Prostate gland (tissue), 2 donors: ENCODE data around the gene ANKS1B. TPM values are rescaled to one million over a fixed set of nuclear protein-coding genes. Genes with fewer than 3 reads are reported as not detected.

ENCODE experiments used
- DNase-seq: peaks from one replicate; pipeline ENCODE4 v3.0.0-alpha.2; 2019; ENCODE audit warnings: low spot score
- H3K27ac ChIP-seq, 2 donors: fragments of 200-600 bp; sonication (generic); 2 replicates each; pipeline ENCODE4 v1.5.1; 2017 to 2019
- H3K27me3 ChIP-seq: fragments of 200-600 bp; sonication (generic); replicated peaks from 2 replicates; pipeline ENCODE4 v1.5.1; 2019; ENCODE audit not compliant: insufficient read depth
- H3K36me3 ChIP-seq, 2 donors: fragments of 200-600 bp; sonication (generic); 1 replicate in 1 of 2; 2 replicates in 1 of 2; pipeline versions ENCODE4 v1.5.1 to v1.8.1; 2017 to 2019
- H3K4me1 ChIP-seq: fragments of 200-600 bp; sonication (generic); replicated peaks from 2 replicates; pipeline ENCODE4 v1.5.1; 2019
- H3K4me3 ChIP-seq, 2 donors: fragments of 200-600 bp; sonication (generic); 2 replicates each; pipeline ENCODE4 v1.5.1; 2017 to 2019
- H3K9me3 ChIP-seq: fragments of 200-600 bp; sonication (generic); 2 replicates; pipeline ENCODE4 v1.5.1; 2017
- POLR2A ChIP-seq: fragments of 450-650 bp; IDR thresholded peaks from one replicate; pipeline ENCODE4 v1.6.1; 2016; ENCODE audit warnings: antibody characterized with exemption, mild to moderate bottlenecking
- POLR2AphosphoS5 ChIP-seq: sonication (generic); formaldehyde crosslinking; IDR thresholded peaks from one replicate; pipeline ENCODE4 v1.6.1; 2017; ENCODE audit warnings: antibody characterized with exemption
- whole genome bisulfite sequencing: methylation state at CpG from one replicate; pipeline ENCODE4 v1.1.5; 2018; 5-methylcytosine and 5-hydroxymethylcytosine counted together
- intact Hi-C: fragments of 100-400 bp; cut with DNase I; formaldehyde crosslinking; loops from one replicate; pipeline ENCODE4 v1.14.2; 2022
- total RNA-seq, 2 donors: library from RNA; depleted of rRNA; stranded (reverse); fragments of >200 nt; gene quantifications; one replicate each; pipeline ENCODE4 v1.1.0, GENCODE V29; 2016
- TF ChIP-seq, protein P1 (sequence below), 4 experiments: fragments of 200-600 bp in 2 of 4; fragments of 450-650 bp in 2 of 4; sonication (generic) in 2 of 4; IDR thresholded peaks; 1 replicate in 3 of 4; 2 replicates in 1 of 4; pipeline ENCODE4 v1.5.1; 2016 to 2019; ENCODE audit warnings: antibody characterized with exemption in 4 of 4, mild to moderate bottlenecking in 2 of 4, moderate library complexity in 2 of 4

The ANKS1B gene
- total RNA-seq, 2 donors from 2014 or later = 13.0 to 17.4 TPM

DNA sequence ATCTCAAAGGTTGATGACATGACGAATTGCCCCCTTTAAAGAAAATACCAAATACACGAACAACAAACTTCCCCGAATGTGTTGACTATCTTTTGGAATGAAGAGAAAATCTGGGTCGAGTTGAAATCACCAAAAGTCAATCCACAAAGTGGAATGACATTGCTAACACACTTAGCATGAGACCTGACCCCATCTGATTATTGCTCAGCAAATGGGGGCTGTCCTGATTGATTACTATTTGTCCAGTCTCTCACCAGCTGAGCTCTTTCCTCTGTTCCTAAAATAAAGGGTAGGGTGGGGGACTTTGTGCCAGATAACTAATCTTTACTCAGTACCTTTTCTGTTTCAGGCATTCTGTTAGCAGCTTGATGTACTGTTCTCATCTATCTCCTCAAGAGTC is 1116.2 kb downstream of the ANKS1B start:
- no peak for DNase-seq
- 51% methylated on average over 4 of the region's 4 CpGs for WGBS
- H3K36me3 ChIP-seq = no peaks in the 10 kb centered on the region
- H3K27ac ChIP-seq = no peak overlapping the region
- no peaks in the 10 kb centered on the region for H3K9me3 ChIP-seq
- intact Hi-C loops = no loop called here
- no peaks in the 10 kb centered on the region for H3K4me1 ChIP-seq
- no peak overlapping the region for H3K4me3 ChIP-seq
- H3K27me3 ChIP-seq = no peaks in the 10 kb centered on the region
- TF ChIP-seq, protein P1, sequence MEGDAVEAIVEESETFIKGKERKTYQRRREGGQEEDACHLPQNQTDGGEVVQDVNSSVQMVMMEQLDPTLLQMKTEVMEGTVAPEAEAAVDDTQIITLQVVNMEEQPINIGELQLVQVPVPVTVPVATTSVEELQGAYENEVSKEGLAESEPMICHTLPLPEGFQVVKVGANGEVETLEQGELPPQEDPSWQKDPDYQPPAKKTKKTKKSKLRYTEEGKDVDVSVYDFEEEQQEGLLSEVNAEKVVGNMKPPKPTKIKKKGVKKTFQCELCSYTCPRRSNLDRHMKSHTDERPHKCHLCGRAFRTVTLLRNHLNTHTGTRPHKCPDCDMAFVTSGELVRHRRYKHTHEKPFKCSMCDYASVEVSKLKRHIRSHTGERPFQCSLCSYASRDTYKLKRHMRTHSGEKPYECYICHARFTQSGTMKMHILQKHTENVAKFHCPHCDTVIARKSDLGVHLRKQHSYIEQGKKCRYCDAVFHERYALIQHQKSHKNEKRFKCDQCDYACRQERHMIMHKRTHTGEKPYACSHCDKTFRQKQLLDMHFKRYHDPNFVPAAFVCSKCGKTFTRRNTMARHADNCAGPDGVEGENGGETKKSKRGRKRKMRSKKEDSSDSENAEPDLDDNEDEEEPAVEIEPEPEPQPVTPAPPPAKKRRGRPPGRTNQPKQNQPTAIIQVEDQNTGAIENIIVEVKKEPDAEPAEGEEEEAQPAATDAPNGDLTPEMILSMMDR (IDR thresholded peaks at IDR 0.05) = no peak
- TF ChIP-seq POLR2A (no peak), POLR2AphosphoS5 (no peak)

- 62% methylated on average over 6 of the region's 6 CpGs for WGBS
- H3K27ac ChIP-seq = no peak overlapping the region
- no peak for DNase-seq
- H3K4me3 ChIP-seq = no peak overlapping the region
- intact Hi-C loops = no loop called here
- no peaks in the 10 kb centered on the region for H3K9me3 ChIP-seq
- H3K4me1 ChIP-seq = no peaks in the 10 kb centered on the region
- H3K36me3 ChIP-seq = no peaks in the 10 kb centered on the region
- H3K27me3 ChIP-seq = no peaks in the 10 kb centered on the region
- TF ChIP-seq POLR2AphosphoS5 = no peak
- TF ChIP-seq POLR2A = no peak
- TF ChIP-seq, protein P1 (IDR thresholded peaks at IDR 0.05) = no peak
These were observed 1116.7 kb downstream of the ANKS1B start for GRCh38 chr12:98868076-98868475.

GRCh38 chr12:98864363-98864762 is 1120.4 kb downstream of the ANKS1B start:
- Histone ChIP-seq H3K27me3 (no peaks in the 10 kb centered on the region), H3K27ac (no peak overlapping the region), H3K4me3 (no peak overlapping the region), H3K4me1 (no peaks in the 10 kb centered on the region), H3K9me3 (no peaks in the 10 kb centered on the region), H3K36me3 (no peaks in the 10 kb centered on the region)
- 95% methylated on average over 1 of the region's 1 CpG for WGBS
- TF ChIP-seq, protein P1 (IDR thresholded peaks at IDR 0.05) = no peak
- TF ChIP-seq POLR2A = no peak
- no peak for TF ChIP-seq POLR2AphosphoS5
- intact Hi-C loops = no loop called here
- DNase-seq = no peak

GRCh38 chr12:98863167-98863566 is 1121.6 kb downstream of the ANKS1B start:
- Histone ChIP-seq H3K9me3 (no peaks in the 10 kb centered on the region), H3K27me3 (no peaks in the 10 kb centered on the region), H3K27ac (no peak overlapping the region), H3K4me1 (no peaks in the 10 kb centered on the region), H3K4me3 (no peak overlapping the region), H3K36me3 (no peaks in the 10 kb centered on the region)
- TF ChIP-seq, protein P1 (IDR thresholded peaks at IDR 0.05) = no peak
- TF ChIP-seq POLR2AphosphoS5 (no peak), POLR2A (no peak)
- intact Hi-C loops = no loop called here
- DNase-seq = no peak
- 45% methylated on average over 3 of the region's 3 CpGs for WGBS

DNA sequence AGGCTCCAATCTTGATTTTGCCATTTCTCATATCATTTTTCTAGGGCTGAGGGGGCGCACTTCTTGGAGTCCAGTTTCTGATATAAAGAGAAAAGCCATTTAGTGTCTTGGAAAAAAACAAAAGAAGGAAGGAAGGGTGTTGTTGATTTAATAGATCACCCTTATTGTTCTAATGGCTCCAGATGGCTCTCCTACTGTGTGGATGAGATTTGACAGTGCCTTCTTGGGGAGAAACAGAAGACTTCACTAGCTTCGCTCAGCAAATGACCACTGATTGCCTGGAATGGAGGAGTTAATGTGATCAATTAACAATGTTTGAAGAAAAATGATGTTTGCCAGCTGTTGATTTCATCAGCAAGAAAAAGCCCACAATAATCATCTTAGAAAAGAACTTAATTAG is 1123.5 kb downstream of the ANKS1B start:
- H3K36me3 ChIP-seq = no peaks in the 10 kb centered on the region
- 67% methylated on average over 2 of the region's 2 CpGs for WGBS
- no peaks in the 10 kb centered on the region for H3K4me1 ChIP-seq
- no peak overlapping the region for H3K4me3 ChIP-seq
- H3K27ac ChIP-seq = no peak overlapping the region
- no peaks in the 10 kb centered on the region for H3K9me3 ChIP-seq
- TF ChIP-seq, protein P1 (IDR thresholded peaks at IDR 0.05) = no peak
- TF ChIP-seq POLR2AphosphoS5 = no peak
- TF ChIP-seq POLR2A = no peak
- DNase-seq = no peak
- H3K27me3 ChIP-seq = no peaks in the 10 kb centered on the region
- intact Hi-C loops = no loop called here
